NAMALWA (cell line): Measurements from ENCODE around the gene CUEDC2.

Source experiments
- DNase-seq: peaks from one replicate; pipeline ENCODE4 v3.0.0-alpha.2; 2015; ENCODE audit warnings: low spot score

CUEDC2 gene

DNA sequence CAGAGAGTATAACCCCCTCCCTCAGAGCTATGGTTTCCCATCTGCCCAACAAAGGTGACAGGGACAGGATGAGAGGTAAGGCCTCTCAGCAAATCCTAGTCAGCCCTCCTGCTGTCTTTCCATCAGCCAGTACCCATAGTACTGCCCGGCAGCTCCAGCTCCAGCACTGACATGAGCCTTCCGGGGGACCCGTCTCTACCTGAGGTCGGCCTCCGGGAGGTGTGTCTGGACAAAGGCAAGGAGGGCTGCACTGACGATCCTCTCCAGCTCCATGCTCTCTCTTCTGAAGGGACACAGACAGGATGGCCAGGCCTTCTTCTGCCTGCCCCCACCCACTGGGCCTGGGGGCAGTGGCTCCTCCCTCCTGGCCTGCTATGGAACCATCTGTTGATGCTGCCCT is 7.5 kb downstream of the CUEDC2 start:
- no peak for DNase-seq

GRCh38 chr10:102424145-102424544 is 8.2 kb downstream of the CUEDC2 start:
- DNase-seq, result no peak

- no peak for DNase-seq
These were observed 8.9 kb downstream of the CUEDC2 start for GRCh38 chr10:102423372-102423968.

- DNase-seq, result no peak
These were observed 9.7 kb downstream of the CUEDC2 start for GRCh38 chr10:102422545-102423129.

- DNase-seq, result no peak
These were observed 10.4 kb downstream of the CUEDC2 start for GRCh38 chr10:102421757-102422512.

DNA sequence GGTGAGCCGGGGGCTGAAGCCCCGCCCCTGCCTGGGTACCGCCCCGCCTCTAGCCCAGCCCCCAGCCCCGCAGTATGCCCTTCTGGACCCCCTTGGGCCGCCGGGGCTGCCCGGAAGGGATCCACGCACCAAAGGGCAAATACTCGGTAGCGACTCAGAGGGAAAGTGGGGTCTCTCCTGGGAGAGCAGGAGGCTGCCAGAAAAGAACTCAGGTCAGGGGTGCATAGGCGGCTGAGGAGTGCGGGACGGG is 10.9 kb downstream of the CUEDC2 start:
- DNase-seq, result no peak

- peak; percentile 98 for DNase-seq
These were observed 11.5 kb downstream of the CUEDC2 start, which contains the start of gene FBXL15 for GRCh38 chr10:102420714-102421506. TSS of gene FBXL15 (plus strand) at chr10:102420836. CDS start at chr10:102421130, 294 bp downstream.

GRCh38 chr10:102420181-102420713 is 12.1 kb downstream of the CUEDC2 start:
- no peak for DNase-seq

DNA sequence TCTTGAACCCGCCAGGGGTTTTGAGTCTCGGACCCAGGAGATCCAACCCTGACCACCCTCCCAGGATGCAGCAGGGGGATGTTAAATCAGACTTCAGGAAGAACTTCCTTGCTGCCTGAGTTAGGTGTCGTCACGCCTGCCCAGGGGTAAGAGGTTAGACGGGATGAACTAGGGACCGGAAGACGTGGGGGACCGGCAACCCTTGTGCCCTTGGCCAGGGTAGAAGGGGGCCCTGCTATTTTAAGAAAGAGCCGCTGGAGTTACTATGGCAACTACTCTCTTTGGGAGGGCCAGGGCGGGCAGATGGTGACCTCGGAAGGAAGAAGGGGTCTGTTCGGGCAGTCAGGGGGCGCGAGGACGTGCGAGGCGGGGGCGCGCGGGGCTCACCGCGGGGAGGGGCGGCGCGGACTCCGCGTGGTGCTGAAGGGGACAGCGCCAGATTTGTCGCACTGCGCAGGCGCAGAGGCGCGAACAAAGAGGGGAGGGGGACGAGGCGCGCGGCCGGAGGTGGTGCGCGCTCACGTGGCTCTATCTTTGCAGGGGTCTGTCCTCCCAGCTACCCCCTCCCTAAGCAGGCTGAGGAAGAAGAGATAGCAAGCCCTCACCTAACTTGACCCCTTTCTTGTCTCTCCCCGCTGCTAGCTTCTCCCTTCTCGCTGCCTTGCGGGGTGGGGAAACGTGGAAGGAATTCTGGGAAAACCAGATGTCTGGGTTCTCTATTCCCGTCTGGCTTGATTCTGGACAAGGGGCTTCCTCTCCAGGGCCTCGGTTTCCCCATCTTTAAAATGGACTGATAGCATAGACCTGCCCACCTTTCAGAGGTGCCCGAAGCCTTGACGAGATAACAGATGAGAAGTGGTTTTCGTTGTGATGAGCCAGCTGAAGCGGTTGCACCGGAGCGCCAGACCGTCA is 12.8 kb downstream of the CUEDC2 start:
- DNase-seq, result peak; percentile 71

- no peak for DNase-seq
These were observed 13.6 kb downstream of the CUEDC2 start, which contains the start of gene PSD for GRCh38 chr10:102418622-102419268. TSS of gene PSD (minus strand) at chr10:102418785. CDS start at chr10:102417038, 1,747 bp downstream.

DNA sequence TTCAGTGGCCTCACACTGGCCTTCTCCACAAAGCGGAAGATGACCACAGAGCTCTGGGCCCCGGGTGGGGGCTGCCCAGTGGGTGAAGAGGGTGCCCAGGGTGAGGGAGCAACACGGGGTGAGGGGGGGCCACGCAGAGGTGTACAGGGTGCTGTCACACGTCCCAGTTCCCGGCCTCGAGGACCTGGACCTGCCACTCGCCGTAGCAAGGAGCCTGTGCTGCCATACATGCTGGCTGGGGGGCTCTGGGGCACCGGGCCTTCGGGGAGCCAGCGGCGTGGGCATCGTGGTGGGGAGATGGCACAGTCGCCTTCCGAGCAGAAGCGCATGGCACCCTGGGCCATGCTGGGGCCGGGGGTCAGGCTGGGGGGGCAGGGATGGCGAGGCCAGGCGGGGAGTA is 15.7 kb downstream of the CUEDC2 start:
- no peak for DNase-seq

DNA sequence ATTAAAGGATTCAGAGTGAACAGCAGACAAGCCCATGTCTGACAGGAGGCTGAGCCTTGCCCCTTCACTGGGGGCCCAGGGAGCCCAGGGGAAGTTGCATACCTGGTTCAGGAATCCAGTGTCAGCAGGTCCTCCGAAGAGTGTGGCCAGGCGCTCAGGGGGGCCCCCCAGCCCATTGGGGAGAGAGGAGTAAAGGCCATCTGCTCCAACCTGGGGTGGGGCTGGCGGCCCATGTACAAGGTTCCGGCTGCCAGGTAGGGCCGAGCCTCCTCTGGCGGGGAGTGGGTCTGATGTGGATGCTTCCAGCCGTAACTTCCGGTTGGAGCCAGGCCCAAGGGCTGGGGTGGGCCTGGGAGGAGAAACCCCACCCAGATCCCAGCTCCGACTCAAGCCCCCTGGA is 16.1 kb downstream of the CUEDC2 start:
- DNase-seq, result no peak

GRCh38 chr10:102414749-102415148 is 17.6 kb downstream of the CUEDC2 start:
- DNase-seq, result no peak

- DNase-seq, result no peak
These were observed 18.4 kb downstream of the CUEDC2 start for GRCh38 chr10:102413806-102414561.

- DNase-seq, result peak; percentile 74
These were observed 19.2 kb downstream of the CUEDC2 start for GRCh38 chr10:102413053-102413705.

DNA sequence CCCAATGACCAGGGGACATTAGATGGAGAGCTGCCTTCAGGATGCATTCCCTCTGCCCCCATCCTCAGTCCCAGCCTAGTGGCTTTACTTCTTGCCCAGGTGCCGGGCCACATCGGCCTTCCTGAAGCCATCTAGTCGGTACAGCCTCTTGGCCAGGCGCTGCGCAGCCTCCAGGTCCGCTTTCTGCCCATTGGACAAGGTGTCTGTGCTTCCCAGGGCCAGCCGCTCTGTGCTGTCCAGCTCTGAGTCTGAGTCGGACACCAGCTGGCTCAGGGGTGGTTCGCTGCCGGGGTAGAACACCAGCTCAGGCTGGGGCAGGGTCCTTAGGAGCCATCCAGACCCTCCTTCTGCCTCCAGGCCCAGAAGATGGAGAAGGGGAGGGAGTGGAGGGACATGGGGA is 20.1 kb downstream of the CUEDC2 start:
- no peak for DNase-seq

GRCh38 chr10:102411341-102412255 is 20.8 kb downstream of the CUEDC2 start:
- DNase-seq, result no peak

DNA sequence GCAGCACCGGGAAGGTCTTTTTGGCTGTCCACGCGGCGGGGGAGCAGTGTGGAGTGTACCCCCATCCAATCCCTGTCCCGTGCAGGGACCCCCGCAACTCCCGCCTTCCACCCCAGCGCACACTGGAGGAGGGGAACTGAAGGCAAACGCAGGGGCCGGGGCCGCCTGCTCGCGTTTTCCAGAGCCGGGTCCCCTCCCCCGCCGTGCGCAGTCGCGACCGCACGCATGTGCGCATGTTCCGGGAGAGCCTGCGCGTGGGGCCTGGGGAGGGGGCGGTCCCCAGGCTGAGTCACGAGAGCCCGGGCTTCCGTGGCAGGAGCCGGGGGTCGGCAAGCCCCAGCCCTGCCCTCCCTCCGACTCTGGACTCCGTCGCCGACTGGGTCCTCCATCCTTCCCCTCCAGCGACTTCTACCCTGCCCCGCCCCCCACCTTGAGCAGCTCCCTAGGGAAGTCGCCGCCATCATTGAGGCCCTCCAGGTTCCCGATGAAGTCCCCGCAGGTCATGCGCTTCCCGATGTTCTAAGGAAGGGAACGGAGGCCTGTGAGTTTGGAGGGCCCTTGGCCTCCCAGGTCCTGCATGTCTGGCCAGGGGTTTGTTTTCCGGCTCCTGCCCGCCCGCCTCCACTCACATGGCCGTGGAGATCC is 21.8 kb downstream of the CUEDC2 start:
- no peak for DNase-seq
